ENCODE data around the gene ALPL.

DNA sequence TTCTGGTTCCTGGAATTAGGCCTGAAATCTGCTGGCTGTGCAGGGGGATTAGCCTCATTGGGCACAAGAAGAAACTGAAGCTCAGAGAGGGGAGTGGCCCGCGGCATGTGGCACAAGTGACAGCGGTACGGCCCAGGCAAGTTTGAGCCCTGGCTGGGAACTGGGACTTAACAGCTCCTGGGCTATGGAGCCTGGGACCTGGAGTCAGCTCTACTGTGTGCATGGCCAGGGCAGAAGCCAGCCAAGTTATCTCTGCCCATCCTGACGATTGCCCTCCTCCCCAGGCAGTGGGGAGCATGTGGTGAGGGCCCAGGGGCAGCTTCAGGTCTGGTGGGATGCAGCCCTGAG is 61.3 kb downstream of the ALPL start:
- no peak for TF ChIP-seq CTCF (conservative IDR thresholded peaks at IDR 0.05; ENCODE audit: low read depth, low read length)
- TF ChIP-seq EZH2phosphoT487 (IDR thresholded peaks at IDR 0.05; ENCODE audit: borderline replicate concordance, low read length) = no peak
- TF ChIP-seq EZH2 (IDR thresholded peaks at IDR 0.05; ENCODE audit: low read length, unreplicated experiment) = no peak

Measured in PC-3 (cell line).